GM12878 (cell line): ENCODE data around the gene PLPPR2. TPM values are rescaled to one million over a fixed set of nuclear protein-coding genes. Genes with fewer than 3 reads are reported as not detected.
A peak's percentile ranks its signal among the peaks of the same experiment; 100 is the strongest.

Experiments used
- ATAC-seq: fragments of 200-7000 bp; cut with Tn5 transposase; 3 replicates; pipeline ENCODE4 v1.9.1; 2020; ENCODE audit warnings: mild to moderate bottlenecking, moderate library complexity
- BruUV-seq: library from RNA; stranded (reverse); fragments of 400-500 nt; replicated peaks from 2 replicates; lab custom pipeline; 2021; lab: Mats Ljungman, UMichigan
- CTCF ChIA-PET: fragments of 300-600 bp; sonication (Branson Sonifier 250); formaldehyde crosslinking; extraction: SDS; loops from one replicate; lab custom pipeline; 2021; ENCODE audit warnings: inconsistent platforms; lab: Yijun Ruan, JAX
- POLR2A ChIA-PET: fragments of 350-600 bp; formaldehyde crosslinking; extraction: SDS; loops from one replicate; lab custom pipeline; 2021; ENCODE audit warnings: inconsistent platforms; lab: Charles Lee
- RAD21 ChIA-PET: fragments of 300-600 bp; sonication (Branson Sonifier 250); formaldehyde crosslinking; loops from one replicate; lab custom pipeline; 2023; ENCODE audit warnings: antibody characterized with exemption; ENCODE audit not compliant: unreplicated experiment; lab: Charles Lee
- SMC1A ChIA-PET: fragments of 300-600 bp; sonication (Branson Sonifier 250); formaldehyde crosslinking; loops from one replicate; lab custom pipeline; 2023; ENCODE audit not compliant: unreplicated experiment, uncharacterized antibody; lab: Charles Lee
- DNase-seq: peaks from one replicate; pipeline ENCODE4 v3.0.0-alpha.2; 2011; ENCODE audit warnings: low read depth, low spot score
- FAIRE-seq: peaks from 3 replicates; lab custom pipeline; 2011; peaks lifted over from hg19 to GRCh38; lab: Jason Lieb, UNC
- H2AFZ ChIP-seq: 2 replicates; pipeline ENCODE4 v1.6.0; 2011; ENCODE audit warnings: low read depth, low read length, control low read depth; ENCODE audit not compliant: control insufficient read depth
- H3K27ac ChIP-seq: 2 replicates; pipeline ENCODE4 v1.5.1; 2011; ENCODE audit warnings: control low read depth; ENCODE audit not compliant: control insufficient read depth, insufficient read depth
- H3K27me3 ChIP-seq, 2 experiments: replicated peaks in 1 of 2; 2 replicates each; pipeline versions ENCODE4 v1.6.0 to v1.6.1; 2011; ENCODE audit warnings: low read length in 1 of 2; ENCODE audit not compliant: control insufficient read depth in 2 of 2, insufficient read depth in 2 of 2
- H3K36me3 ChIP-seq, 2 experiments: 2 replicates each; pipeline ENCODE4 v1.5.1; 2011; ENCODE audit warnings: low read length in 1 of 2; ENCODE audit not compliant: control insufficient read depth in 2 of 2, insufficient read depth in 2 of 2
- H3K4me1 ChIP-seq: 2 replicates; pipeline ENCODE4 v1.6.1; 2011; ENCODE audit warnings: mild to moderate bottlenecking, low read length, moderate library complexity, mixed read lengths; ENCODE audit not compliant: control insufficient read depth, insufficient read depth
- H3K4me2 ChIP-seq: 2 replicates; pipeline ENCODE4 v1.6.0; 2011; ENCODE audit warnings: control low read depth; ENCODE audit not compliant: control insufficient read depth, insufficient read depth
- H3K4me3 ChIP-seq: fragments of 200-600 bp; sonication (generic); 2 replicates; pipeline ENCODE4 v1.5.1; 2016
- H3K79me2 ChIP-seq: 2 replicates; pipeline ENCODE4 v1.6.0; 2011; ENCODE audit warnings: low read length; ENCODE audit not compliant: control insufficient read depth, insufficient read depth
- H3K9ac ChIP-seq: 2 replicates; pipeline ENCODE4 v1.8.0; 2011; ENCODE audit warnings: low read length, control low read depth, mixed read lengths; ENCODE audit not compliant: control insufficient read depth, insufficient read depth
- H3K9me3 ChIP-seq: replicated peaks from 3 replicates; pipeline ENCODE4 v1.5.1; 2011; ENCODE audit warnings: mild to moderate bottlenecking, low read length; ENCODE audit not compliant: control insufficient read depth, insufficient read depth
- H4K20me1 ChIP-seq: 2 replicates; pipeline ENCODE4 v1.6.0; 2011; ENCODE audit not compliant: control insufficient read depth, insufficient read depth
- CBFB ChIP-seq: IDR thresholded peaks from 2 replicates; pipeline ENCODE4 v1.6.1; 2016; ENCODE audit warnings: antibody characterized with exemption, low read depth
- CREB1 ChIP-seq: IDR thresholded peaks from 2 replicates; pipeline ENCODE4 v1.6.1; 2012; ENCODE audit warnings: low read depth, mild to moderate bottlenecking, inconsistent platforms
- CREM ChIP-seq: IDR thresholded peaks from 2 replicates; pipeline ENCODE4 v1.6.1; 2014; ENCODE audit warnings: antibody characterized with exemption, low read depth
- IRF3 ChIP-seq: fragments of 450-650 bp; IDR thresholded peaks from 2 replicates; pipeline ENCODE4 v1.6.1; 2014; ENCODE audit warnings: mild to moderate bottlenecking
- MAX ChIP-seq: IDR thresholded peaks from 2 replicates; pipeline ENCODE4 v1.6.1; 2012; ENCODE audit warnings: low read depth, low read length, improper control_type of control experiment
- NKRF ChIP-seq: fragments of 450-650 bp; conservative IDR thresholded peaks from 2 replicates; pipeline ENCODE4 v1.6.1; 2017; ENCODE audit warnings: mild to moderate bottlenecking, moderate library complexity
- NR2F1 ChIP-seq: fragments of 450-650 bp; conservative IDR thresholded peaks from 2 replicates; pipeline ENCODE4 v1.6.1; 2017; ENCODE audit warnings: mild to moderate bottlenecking
- PBX3 ChIP-seq: IDR thresholded peaks from 2 replicates; pipeline ENCODE4 v1.6.1; 2011; ENCODE audit warnings: mild to moderate bottlenecking, low read depth, low read length, moderate library complexity; ENCODE audit not compliant: insufficient replicate concordance
- POLR2AphosphoS2 ChIP-seq: IDR thresholded peaks from 2 replicates; pipeline ENCODE4 v1.6.1; 2011; ENCODE audit warnings: low read depth, mild to moderate bottlenecking, low read length, improper control_type of control experiment, moderate library complexity
- SIN3A ChIP-seq: IDR thresholded peaks from 2 replicates; pipeline ENCODE4 v1.6.1; 2012; ENCODE audit warnings: low read depth, low read length, improper control_type of control experiment
- SMARCA5 ChIP-seq: fragments of 450-650 bp; IDR thresholded peaks from 2 replicates; pipeline ENCODE4 v1.6.1; 2017; ENCODE audit warnings: mild to moderate bottlenecking
- SRF ChIP-seq, 2 experiments: IDR thresholded peaks; 2 replicates each; pipeline ENCODE4 v1.6.1; 2011; ENCODE audit warnings: low read depth in 2 of 2, low read length in 2 of 2, mild to moderate bottlenecking in 1 of 2, moderate library complexity in 1 of 2
- ZBED1 ChIP-seq: IDR thresholded peaks from 2 replicates; pipeline ENCODE4 v1.6.1; 2016; ENCODE audit warnings: borderline replicate concordance
- ZBTB11 ChIP-seq: fragments of 450-650 bp; formaldehyde crosslinking; IDR thresholded peaks from 2 replicates; pipeline ENCODE4 v1.5.0; 2022; ENCODE audit warnings: mild to moderate bottlenecking, missing genetic modification characterization
- WGBS: methylation state at CpG from one replicate; pipeline ENCODE4 v1.1.6; 2016; ENCODE audit warnings: low lambda C conversion rate; ENCODE audit not compliant: insufficient replicate concordance, insufficient coverage; ENCODE audit errors: missing lambda C conversion rate; 5-methylcytosine and 5-hydroxymethylcytosine counted together
- in situ Hi-C: fragments of 300-500 bp; cut with MboI; formaldehyde crosslinking; loops from 9 replicates; pipeline ENCODE4 v1.14.3; 2018; ENCODE audit warnings: mixed read lengths
- intact Hi-C: fragments of 100-400 bp; cut with micrococcal nuclease; formaldehyde crosslinking; loops from one replicate; pipeline ENCODE4 v1.14.2; 2022; ENCODE audit not compliant: unreplicated experiment
- polyA plus RNA-seq, 11 experiments: library from polyadenylated mRNA; depleted of rRNA in 4 of 11; unstranded in 6 of 11; stranded (reverse) in 5 of 11; fragments of >200 nt; fragmentation: Nextera tagmentation in 4 of 11; fragmentation: Illumina TruSeq in 1 of 11; extraction: Ambion mirVana in 4 of 11; extraction: Trizol in 1 of 11; gene quantifications; 1 replicate in 1 of 11; 2 replicates in 10 of 11; pipeline versions ENCODE4 v1.2.1 to v1.2.3, GENCODE V29; 2011 to 2016; ENCODE audit warnings: inconsistent platforms in 2 of 11, missing spikeins in 2 of 11, low read depth in 1 of 11
- total RNA-seq, 4 experiments: library from RNA; depleted of rRNA in 3 of 4; stranded (reverse); fragments of >200 nt in 3 of 4; fragmentation: Illumina TruSeq in 1 of 4; extraction: Trizol in 1 of 4; gene quantifications; 2 replicates each; pipeline versions ENCODE4 v1.2.1 to v1.2.3, GENCODE V29; 2013 to 2021

The PLPPR2 gene
- total and polyA plus RNA-seq, 10 of the 15 experiments (the other 5 are each of a cell fraction or from before 2014, with no cell fraction given) = 0.09 to 2.8 (median 0.70) TPM

GRCh38 chr19:11323601-11324078 lies 31.6 kb upstream of the PLPPR2 start:
- 33% methylated on average over 5 of the region's 5 CpGs for WGBS
- BruUV-seq = TSS peak; percentile 65
- peaks cover 3% of the 10 kb centered on the region; the same call in 1 of the 3 replicates for H3K9me3 ChIP-seq
- ChIA-PET RAD21 (interaction anchor here (0.6 to 2.2 kb wide), 5 partner anchors 16 to 159 kb away, joined by 3 to 11 read pairs (median 3); partner anchors contain the start of genes CCDC159, RAB3D and TMEM205), CTCF (interaction anchor here (1.0 to 2.5 kb wide), 11 partner anchors 9 to 117 kb away, joined by 3 to 10 read pairs (median 4); partner anchors contain the start of genes CCDC159, RAB3D, SWSAP1 and TMEM205), POLR2A (interaction anchor here (0.6 to 4.2 kb wide), 8 partner anchors 11 to 257 kb away, joined by 3 to 23 read pairs (median 6); partner anchors contain the start of genes CCDC159, RAB3D and TMEM205), SMC1A (interaction anchor here (1.0 to 2.2 kb wide), 7 partner anchors 8 to 160 kb away, joined by 3 to 16 read pairs (median 5); partner anchors contain the start of gene SWSAP1)
- no peak overlapping the region; the same call in 1 of the 2 replicates for H3K9ac ChIP-seq
- DNase-seq (no peak), FAIRE-seq (no peak), ATAC-seq (peak; percentile 17)
- H4K20me1 ChIP-seq = no peaks in the 10 kb centered on the region
- peaks cover 0 to 5% of the 10 kb centered on the region in 2 experiments; a peak in 2 of 4 replicates for H3K36me3 ChIP-seq
- in situ Hi-C loops = no loop called here
- H2AFZ ChIP-seq = no peak overlapping the region
- peak overlapping the region; percentile 81 for H3K4me2 ChIP-seq
- H3K4me1 ChIP-seq = peaks cover 45% of the 10 kb centered on the region
- intact Hi-C loops = no loop called here
- H3K27me3 ChIP-seq = no peaks in the 10 kb centered on the region
- H3K27ac ChIP-seq = peak overlapping the region; percentile 88
- H3K4me3 ChIP-seq = peak overlapping the region; percentile 27; the same call in 1 of the 2 replicates
- no peaks in the 10 kb centered on the region for H3K79me2 ChIP-seq
- TF ChIP-seq POLR2AphosphoS2 = no peak
- no peak for TF ChIP-seq MAX
- TF ChIP-seq NKRF = no peak
- TF ChIP-seq CREB1 = no peak
- TF ChIP-seq ZBTB11 = no peak
- no peak for TF ChIP-seq IRF3
- no peak for TF ChIP-seq SRF (IDR thresholded peaks at IDR 0.05; ENCODE audit: low read depth in 2 of 2, low read length in 2 of 2)
- no peak for TF ChIP-seq PBX3
- no peak for TF ChIP-seq NR2F1
- no peak for TF ChIP-seq SMARCA5
- TF ChIP-seq SIN3A = no peak
- TF ChIP-seq CBFB = no peak
- no peak for TF ChIP-seq ZBED1
- no peak for TF ChIP-seq CREM
